Activated gamma-delta T cell treated with anti-CD3 and anti-CD28 coated beads, Interleukin-2, amount 50 U/mL, for 16 hours (primary cell): Measurements from ENCODE around the gene VANGL2.

Source experiments
- DNase-seq: peaks from one replicate; pipeline ENCODE4 v3.0.0-alpha.2; 2020; ENCODE audit warnings: low read depth

The VANGL2 gene

GRCh38 chr1:160460214-160460642, 59.9 kb downstream of the VANGL2 start:
- DNase-seq = no peak

GRCh38 chr1:160460683-160461287, 60.4 kb downstream of the VANGL2 start:
- no peak for DNase-seq

GRCh38 chr1:160465123-160465522, 64.8 kb downstream of the VANGL2 start:
- DNase-seq = no peak

GRCh38 chr1:160466961-160467360, 66.6 kb downstream of the VANGL2 start:
- no peak for DNase-seq

- no peak for DNase-seq
These were observed 67.2 kb downstream of the VANGL2 start for GRCh38 chr1:160467576-160467975.

GRCh38 chr1:160471253-160471652, 70.9 kb downstream of the VANGL2 start:
- DNase-seq = no peak

GRCh38 chr1:160472112-160472511, 71.7 kb downstream of the VANGL2 start:
- no peak for DNase-seq

- DNase-seq = no peak
These were observed 74.3 kb downstream of the VANGL2 start for GRCh38 chr1:160474392-160475242.
